VCaP (cell line): ENCODE data around the gene SELENOV.

ENCODE experiments used
- H3K27ac ChIP-seq: fragments of 450-650 bp; 2 replicates; pipeline ENCODE4 v1.5.1; 2017
- TF ChIP-seq, protein P1 (sequence below): fragments of 450-650 bp; conservative IDR thresholded peaks from 2 replicates; pipeline ENCODE4 v1.5.1; 2017; ENCODE audit warnings: mild to moderate bottlenecking, moderate library complexity

SELENOV gene

DNA sequence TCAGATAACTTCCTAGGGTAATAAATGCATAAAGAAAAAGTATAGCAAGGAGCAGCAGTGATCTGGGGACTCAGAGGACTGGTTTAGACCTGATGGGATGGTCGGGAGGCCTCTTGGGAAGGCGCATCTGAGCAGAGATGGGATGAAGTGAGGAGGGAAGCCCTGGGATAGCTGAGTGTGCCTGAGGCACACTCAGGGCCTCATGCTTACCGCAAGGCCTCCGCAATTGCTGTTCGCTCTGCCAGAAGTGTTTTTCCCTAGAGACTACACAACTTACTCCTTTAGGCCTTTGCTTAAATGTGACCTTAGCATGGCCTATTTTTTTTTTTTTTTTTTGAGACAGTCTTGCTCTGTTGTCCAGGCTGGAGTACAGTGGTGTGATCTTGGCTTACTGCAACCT lies 20.3 kb upstream of the SELENOV start:
- no peak overlapping the region for H3K27ac ChIP-seq
- TF ChIP-seq, protein P1, sequence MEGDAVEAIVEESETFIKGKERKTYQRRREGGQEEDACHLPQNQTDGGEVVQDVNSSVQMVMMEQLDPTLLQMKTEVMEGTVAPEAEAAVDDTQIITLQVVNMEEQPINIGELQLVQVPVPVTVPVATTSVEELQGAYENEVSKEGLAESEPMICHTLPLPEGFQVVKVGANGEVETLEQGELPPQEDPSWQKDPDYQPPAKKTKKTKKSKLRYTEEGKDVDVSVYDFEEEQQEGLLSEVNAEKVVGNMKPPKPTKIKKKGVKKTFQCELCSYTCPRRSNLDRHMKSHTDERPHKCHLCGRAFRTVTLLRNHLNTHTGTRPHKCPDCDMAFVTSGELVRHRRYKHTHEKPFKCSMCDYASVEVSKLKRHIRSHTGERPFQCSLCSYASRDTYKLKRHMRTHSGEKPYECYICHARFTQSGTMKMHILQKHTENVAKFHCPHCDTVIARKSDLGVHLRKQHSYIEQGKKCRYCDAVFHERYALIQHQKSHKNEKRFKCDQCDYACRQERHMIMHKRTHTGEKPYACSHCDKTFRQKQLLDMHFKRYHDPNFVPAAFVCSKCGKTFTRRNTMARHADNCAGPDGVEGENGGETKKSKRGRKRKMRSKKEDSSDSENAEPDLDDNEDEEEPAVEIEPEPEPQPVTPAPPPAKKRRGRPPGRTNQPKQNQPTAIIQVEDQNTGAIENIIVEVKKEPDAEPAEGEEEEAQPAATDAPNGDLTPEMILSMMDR = no peak

DNA sequence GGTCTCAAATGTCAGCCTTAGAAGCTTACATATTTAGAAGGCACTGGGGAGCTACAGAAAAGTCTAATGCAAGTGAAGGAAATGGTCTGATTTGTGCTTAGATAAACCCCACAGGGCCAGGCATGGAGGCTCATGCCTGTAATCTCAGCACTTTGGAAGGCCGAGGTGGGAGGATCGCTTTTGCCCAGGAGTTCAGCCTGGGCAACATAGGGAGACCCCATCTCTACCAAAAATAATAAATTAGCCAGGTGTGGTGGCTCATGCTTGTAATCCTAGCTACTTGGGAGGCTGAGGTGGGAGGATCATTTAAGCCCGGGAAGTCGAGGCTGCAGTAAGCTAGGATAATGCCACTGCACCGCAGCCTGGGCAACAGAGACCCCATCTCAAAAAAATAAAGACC lies 18.9 kb upstream of the SELENOV start:
- TF ChIP-seq, protein P1 = no peak
- H3K27ac ChIP-seq = no peak overlapping the region

DNA sequence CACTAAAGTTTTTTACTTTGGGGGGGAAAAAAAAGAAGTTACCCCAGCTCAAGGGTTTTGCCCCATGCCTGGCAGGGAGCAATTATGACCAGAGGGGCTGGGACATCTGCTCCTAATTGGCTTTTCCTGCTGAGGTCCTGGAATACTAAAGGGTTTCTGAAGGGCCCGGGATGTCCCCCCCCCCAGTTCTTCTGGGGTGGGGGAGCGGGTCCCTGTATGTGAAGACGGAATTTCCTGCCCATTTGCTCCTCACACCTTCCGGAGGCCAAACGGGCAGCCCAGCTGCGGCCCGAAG lies 17.3 kb upstream of the SELENOV start:
- H3K27ac ChIP-seq = peak overlapping the region; percentile 24
- TF ChIP-seq, protein P1 = no peak

- peak overlapping the region; percentile 24 for H3K27ac ChIP-seq
- TF ChIP-seq, protein P1 = peak; percentile 61
These were observed 16.7 kb upstream of the SELENOV start for GRCh38 chr19:39497996-39498797.

DNA sequence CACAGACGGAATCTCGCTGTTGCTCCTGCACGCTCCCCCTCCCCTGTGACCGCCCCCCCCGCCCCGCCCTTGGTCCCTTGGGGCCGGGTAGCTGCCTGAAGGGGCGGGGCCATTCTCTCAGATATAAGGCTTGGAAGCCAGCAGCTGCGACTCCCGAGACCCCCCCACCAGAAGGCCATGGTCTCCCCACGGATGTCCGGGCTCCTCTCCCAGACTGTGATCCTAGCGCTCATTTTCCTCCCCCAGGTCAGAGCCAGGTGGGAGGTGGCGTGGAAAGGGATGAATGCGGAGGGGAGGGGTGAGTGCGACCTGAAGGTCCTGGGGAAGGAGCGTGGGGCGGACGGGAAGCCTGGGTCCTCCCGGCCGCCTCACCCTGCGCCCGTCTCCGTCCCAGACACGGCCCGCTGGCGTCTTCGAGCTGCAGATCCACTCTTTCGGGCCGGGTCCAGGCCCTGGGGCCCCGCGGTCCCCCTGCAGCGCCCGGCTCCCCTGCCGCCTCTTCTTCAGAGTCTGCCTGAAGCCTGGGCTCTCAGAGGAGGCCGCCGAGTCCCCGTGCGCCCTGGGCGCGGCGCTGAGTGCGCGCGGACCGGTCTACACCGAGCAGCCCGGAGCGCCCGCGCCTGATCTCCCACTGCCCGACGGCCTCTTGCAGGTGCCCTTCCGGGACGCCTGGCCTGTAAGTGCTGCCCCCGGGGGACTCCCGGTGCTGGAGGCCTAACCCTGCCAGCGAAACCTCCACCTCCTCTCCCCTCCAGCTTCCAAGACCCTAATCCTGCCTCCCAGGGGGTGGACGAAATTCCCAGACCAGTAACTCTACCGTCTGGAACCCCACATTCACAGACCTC lies 15.9 kb upstream of the SELENOV start, which contains the start of gene DLL3:
DLL3 (plus strand) TSS at position 150 of the 845 bp plus-strand sequence; CDS start at position 178, 28 bp downstream.
- TF ChIP-seq, protein P1 = no peak
- H3K27ac ChIP-seq = peak within 1 kb of the TSS; percentile 24

DNA sequence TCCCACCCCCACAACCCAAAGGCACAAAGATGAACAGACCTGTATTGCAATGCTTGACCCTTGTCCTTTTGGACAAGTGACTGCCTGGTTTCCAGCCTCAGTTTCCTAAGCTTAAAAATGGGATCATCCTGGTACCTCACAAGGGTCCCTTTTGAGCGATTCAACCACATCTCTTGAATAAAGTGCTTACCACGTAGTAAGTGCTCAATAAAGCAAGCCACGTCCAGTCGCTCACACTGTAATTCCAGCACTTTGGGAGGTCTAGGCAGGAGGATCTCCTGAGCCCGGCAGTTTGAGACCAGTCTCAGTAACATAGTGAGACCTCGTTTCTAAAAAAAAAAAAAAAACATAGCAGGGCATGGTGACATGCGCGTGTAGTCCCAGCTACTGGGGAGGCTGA lies 15.0 kb upstream of the SELENOV start:
- H3K27ac ChIP-seq = no peak overlapping the region
- TF ChIP-seq, protein P1 = no peak

DNA sequence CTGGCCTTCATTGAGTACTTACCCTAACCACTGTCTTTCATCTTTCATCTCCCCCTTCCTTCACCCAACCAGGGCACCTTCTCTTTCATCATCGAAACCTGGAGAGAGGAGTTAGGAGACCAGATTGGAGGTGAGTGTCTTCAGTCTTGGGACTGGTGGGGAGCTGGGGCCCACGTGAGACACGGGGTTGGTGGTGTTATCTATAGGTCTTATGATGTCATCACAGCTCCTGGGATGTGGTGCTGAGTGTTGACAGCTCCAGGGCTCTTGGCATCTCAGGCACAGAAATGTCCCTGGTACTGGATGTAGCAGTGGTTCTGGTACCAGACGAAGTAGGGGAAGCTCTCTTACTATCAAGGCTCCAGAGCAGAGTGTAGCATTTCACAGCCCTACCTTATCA lies 14.4 kb upstream of the SELENOV start:
- TF ChIP-seq, protein P1 = no peak
- H3K27ac ChIP-seq = no peak overlapping the region
